GM18505 (cell line): ENCODE data around the gene QPRT.
"Not testable (repeated sequence)": the region's sequence is repeated elsewhere in the genome, so short reads cannot be mapped to it uniquely, and the experiment has no call there.

Experiments
- ATAC-seq: cut with Tn5 transposase; IDR thresholded peaks from one replicate; pipeline ENCODE4 v1.9.1; 2021; ENCODE audit not compliant: unreplicated experiment
- POLR2A ChIP-seq: IDR thresholded peaks from 4 replicates; pipeline ENCODE4 v1.6.1; 2011; ENCODE audit warnings: borderline replicate concordance; ENCODE audit not compliant: insufficient read depth, insufficient read length; ENCODE audit errors: extremely low read depth

Gene QPRT

GRCh38 chr16:29651774-29652349, 27.1 kb upstream of the QPRT start:
- TF ChIP-seq POLR2A = no peak
- ATAC-seq = no peak

DNA sequence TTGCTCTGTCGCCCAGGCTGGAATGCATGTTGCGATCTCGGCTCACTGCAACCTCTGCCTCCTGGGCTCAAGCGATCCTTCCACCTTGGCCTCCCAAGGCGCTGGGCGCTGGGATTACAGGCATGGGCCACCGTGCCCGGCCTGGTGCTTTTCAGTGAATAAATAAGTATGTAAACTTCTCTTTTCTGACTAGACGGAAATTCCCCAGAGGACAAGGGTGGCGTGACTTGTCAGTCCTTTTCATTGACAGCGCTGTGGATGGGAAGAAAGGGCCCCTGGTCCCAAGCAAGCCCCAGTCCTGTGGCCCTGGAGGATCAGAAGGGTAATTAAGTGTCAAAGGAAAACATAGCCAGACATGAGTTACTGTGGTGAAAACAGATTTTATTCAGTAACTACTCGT, 25.5 kb upstream of the QPRT start:
- ATAC-seq = no peak
- no peak for TF ChIP-seq POLR2A

DNA sequence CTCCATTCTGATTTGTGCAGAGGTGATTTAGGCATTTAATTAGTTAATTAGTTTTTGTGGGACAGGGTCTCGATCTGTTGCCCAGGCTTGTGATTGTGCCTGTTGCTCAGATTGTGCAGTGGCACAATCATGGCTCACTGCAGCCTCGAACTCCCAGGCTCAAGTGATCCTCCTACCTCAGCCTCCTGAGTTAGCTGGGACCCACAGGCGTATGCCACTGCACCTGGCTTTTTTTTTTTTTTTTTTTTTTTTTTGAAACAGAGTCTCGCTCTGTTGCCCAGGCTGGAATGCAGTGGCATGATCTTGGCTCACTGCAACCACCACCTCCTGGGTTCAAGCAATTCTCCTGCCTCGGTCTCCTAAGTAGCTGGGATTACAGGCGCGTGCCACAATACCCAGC, 25.1 kb upstream of the QPRT start:
- not testable (repeated sequence) for ATAC-seq

- ATAC-seq = no peak
- TF ChIP-seq POLR2A = no peak
Measured at GRCh38 chr16:29656688-29657523, 22.1 kb upstream of the QPRT start.

- TF ChIP-seq POLR2A = no peak
- no peak for ATAC-seq
Measured at GRCh38 chr16:29658705-29659104, 20.3 kb upstream of the QPRT start.

- TF ChIP-seq POLR2A = peak; percentile 4
- ATAC-seq = no peak
Measured at GRCh38 chr16:29662000-29662728, 16.8 kb upstream of the QPRT start.

- ATAC-seq = no peak
- no peak for TF ChIP-seq POLR2A
Measured at GRCh38 chr16:29662729-29663015, 16.3 kb upstream of the QPRT start.

GRCh38 chr16:29663016-29663806, 15.8 kb upstream of the QPRT start, which contains the start of gene SPN:
Gene SPN, plus strand, starts transcription at chr16:29663247. Its CDS starts 482 bp downstream, at chr16:29663729.
- TF ChIP-seq POLR2A = peak; percentile 91
- no peak for ATAC-seq

- no peak for TF ChIP-seq POLR2A
- ATAC-seq = no peak
Measured at GRCh38 chr16:29663807-29664090, 15.2 kb upstream of the QPRT start.

GRCh38 chr16:29664091-29664921, 14.7 kb upstream of the QPRT start:
- TF ChIP-seq POLR2A = peak; percentile 24
- ATAC-seq = no peak

- TF ChIP-seq POLR2A = no peak
- no peak for ATAC-seq
Measured at GRCh38 chr16:29665294-29666077, 13.5 kb upstream of the QPRT start.

DNA sequence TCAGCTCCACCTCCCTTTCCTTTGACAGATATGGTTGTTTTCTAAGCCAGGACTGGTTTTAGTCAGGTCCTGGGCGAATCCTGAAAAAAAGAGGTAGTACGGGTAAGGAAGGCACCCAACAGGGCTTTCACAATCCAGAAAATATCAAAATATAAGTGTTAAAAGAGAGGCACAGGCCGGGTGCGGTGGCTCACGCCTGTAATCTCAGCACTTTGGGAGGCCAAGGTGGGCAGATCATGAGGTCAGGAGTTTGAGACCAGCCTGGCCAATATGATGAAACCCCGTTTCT, 11.7 kb upstream of the QPRT start:
- not testable (repeated sequence) for ATAC-seq
